Endothelial cell of umbilical vein (primary cell): ENCODE measurements around the gene CFAP100.

Experiments used
- EZH2 ChIP-seq: IDR thresholded peaks from 2 replicates; pipeline ENCODE4 v1.6.1; 2012; ENCODE audit warnings: borderline replicate concordance, low read depth, mild to moderate bottlenecking, moderate library complexity, low read length, inconsistent platforms; ENCODE audit not compliant: severe bottlenecking
- MAX ChIP-seq: IDR thresholded peaks from 2 replicates; pipeline ENCODE4 v1.6.1; 2011; ENCODE audit not compliant: insufficient read depth, insufficient read length
- POLR2A ChIP-seq: IDR thresholded peaks from 2 replicates; pipeline ENCODE4 v1.6.1; 2012; ENCODE audit warnings: low read depth, mild to moderate bottlenecking, control low read depth, low read length
- POLR2AphosphoS5 ChIP-seq: IDR thresholded peaks from 2 replicates; pipeline ENCODE4 v1.6.1; 2012; ENCODE audit warnings: low read depth, mild to moderate bottlenecking, control low read depth, low read length, moderate library complexity; ENCODE audit not compliant: insufficient read depth
- TF ChIP-seq, protein P1 (sequence below), 2 donors: IDR thresholded peaks; 1 replicate in 1 of 2; 2 replicates in 1 of 2; pipeline ENCODE4 v1.5.1; 2011; ENCODE audit warnings: low read length in 2 of 2, mild to moderate bottlenecking in 2 of 2, moderate library complexity in 2 of 2, control low read depth in 1 of 2, inconsistent platforms in 1 of 2, low read depth in 1 of 2; ENCODE audit not compliant: insufficient read depth in 1 of 2; ENCODE audit errors: extremely low read depth in 1 of 2

DNA sequence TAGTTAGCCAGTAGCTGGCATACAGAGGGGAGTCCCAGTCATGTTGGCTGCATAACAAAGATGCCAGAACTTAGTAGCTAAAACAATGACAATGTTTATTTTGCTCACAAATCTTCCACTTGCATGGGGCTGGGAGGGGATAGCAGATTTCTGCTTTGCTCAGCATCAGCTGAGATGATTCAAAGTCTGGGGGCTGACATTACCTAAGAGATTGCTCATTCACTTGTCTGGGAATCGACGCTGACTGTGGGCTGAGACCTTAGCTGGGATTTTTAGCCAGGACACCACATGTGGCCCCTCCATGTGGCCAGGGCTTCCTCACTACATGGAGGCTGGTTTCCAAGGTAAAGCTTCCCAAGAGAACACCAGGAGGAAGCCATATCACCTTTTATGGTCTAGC lies 12.7 kb upstream of the CFAP100 start:
- TF ChIP-seq, protein P1, sequence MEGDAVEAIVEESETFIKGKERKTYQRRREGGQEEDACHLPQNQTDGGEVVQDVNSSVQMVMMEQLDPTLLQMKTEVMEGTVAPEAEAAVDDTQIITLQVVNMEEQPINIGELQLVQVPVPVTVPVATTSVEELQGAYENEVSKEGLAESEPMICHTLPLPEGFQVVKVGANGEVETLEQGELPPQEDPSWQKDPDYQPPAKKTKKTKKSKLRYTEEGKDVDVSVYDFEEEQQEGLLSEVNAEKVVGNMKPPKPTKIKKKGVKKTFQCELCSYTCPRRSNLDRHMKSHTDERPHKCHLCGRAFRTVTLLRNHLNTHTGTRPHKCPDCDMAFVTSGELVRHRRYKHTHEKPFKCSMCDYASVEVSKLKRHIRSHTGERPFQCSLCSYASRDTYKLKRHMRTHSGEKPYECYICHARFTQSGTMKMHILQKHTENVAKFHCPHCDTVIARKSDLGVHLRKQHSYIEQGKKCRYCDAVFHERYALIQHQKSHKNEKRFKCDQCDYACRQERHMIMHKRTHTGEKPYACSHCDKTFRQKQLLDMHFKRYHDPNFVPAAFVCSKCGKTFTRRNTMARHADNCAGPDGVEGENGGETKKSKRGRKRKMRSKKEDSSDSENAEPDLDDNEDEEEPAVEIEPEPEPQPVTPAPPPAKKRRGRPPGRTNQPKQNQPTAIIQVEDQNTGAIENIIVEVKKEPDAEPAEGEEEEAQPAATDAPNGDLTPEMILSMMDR (IDR thresholded peaks at IDR 0.05; ENCODE audit: extremely low read depth in 1 of 2, insufficient read depth in 1 of 2, low read depth in 1 of 2, low read length in 2 of 2), result no peak
- no peak for TF ChIP-seq POLR2AphosphoS5
- no peak for TF ChIP-seq POLR2A
- no peak for TF ChIP-seq EZH2
- TF ChIP-seq MAX, result no peak
